ENCODE results near the gene VPS13A.

DNA sequence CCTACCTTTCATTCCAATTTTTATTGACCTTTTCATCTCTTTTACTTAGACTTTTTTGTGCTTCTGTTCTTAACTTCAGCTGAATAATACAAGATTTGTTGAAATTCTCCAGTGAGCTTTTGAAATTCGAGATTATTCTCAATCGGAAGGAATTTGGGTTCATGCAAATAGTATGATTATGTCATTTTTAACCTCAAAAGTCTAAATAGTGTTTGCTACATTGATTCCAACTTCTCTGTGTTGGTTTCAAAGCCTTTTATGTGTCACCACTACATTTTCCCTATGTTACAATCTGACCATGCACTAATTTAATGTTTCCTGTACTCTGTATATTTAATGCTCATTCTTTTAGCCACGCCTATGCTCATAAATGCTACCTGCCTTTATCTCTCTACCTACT is 44.1 kb downstream of the VPS13A start:
- TF ChIP-seq, protein P1, sequence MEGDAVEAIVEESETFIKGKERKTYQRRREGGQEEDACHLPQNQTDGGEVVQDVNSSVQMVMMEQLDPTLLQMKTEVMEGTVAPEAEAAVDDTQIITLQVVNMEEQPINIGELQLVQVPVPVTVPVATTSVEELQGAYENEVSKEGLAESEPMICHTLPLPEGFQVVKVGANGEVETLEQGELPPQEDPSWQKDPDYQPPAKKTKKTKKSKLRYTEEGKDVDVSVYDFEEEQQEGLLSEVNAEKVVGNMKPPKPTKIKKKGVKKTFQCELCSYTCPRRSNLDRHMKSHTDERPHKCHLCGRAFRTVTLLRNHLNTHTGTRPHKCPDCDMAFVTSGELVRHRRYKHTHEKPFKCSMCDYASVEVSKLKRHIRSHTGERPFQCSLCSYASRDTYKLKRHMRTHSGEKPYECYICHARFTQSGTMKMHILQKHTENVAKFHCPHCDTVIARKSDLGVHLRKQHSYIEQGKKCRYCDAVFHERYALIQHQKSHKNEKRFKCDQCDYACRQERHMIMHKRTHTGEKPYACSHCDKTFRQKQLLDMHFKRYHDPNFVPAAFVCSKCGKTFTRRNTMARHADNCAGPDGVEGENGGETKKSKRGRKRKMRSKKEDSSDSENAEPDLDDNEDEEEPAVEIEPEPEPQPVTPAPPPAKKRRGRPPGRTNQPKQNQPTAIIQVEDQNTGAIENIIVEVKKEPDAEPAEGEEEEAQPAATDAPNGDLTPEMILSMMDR (IDR thresholded peaks at IDR 0.05; ENCODE audit: low read depth, low read length, missing input control): no peak
- TF ChIP-seq, protein P2, sequence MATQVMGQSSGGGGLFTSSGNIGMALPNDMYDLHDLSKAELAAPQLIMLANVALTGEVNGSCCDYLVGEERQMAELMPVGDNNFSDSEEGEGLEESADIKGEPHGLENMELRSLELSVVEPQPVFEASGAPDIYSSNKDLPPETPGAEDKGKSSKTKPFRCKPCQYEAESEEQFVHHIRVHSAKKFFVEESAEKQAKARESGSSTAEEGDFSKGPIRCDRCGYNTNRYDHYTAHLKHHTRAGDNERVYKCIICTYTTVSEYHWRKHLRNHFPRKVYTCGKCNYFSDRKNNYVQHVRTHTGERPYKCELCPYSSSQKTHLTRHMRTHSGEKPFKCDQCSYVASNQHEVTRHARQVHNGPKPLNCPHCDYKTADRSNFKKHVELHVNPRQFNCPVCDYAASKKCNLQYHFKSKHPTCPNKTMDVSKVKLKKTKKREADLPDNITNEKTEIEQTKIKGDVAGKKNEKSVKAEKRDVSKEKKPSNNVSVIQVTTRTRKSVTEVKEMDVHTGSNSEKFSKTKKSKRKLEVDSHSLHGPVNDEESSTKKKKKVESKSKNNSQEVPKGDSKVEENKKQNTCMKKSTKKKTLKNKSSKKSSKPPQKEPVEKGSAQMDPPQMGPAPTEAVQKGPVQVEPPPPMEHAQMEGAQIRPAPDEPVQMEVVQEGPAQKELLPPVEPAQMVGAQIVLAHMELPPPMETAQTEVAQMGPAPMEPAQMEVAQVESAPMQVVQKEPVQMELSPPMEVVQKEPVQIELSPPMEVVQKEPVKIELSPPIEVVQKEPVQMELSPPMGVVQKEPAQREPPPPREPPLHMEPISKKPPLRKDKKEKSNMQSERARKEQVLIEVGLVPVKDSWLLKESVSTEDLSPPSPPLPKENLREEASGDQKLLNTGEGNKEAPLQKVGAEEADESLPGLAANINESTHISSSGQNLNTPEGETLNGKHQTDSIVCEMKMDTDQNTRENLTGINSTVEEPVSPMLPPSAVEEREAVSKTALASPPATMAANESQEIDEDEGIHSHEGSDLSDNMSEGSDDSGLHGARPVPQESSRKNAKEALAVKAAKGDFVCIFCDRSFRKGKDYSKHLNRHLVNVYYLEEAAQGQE (IDR thresholded peaks at IDR 0.05): no peak
- TF ChIP-seq YY1 (IDR thresholded peaks at IDR 0.05): no peak
- TF ChIP-seq, protein P3, sequence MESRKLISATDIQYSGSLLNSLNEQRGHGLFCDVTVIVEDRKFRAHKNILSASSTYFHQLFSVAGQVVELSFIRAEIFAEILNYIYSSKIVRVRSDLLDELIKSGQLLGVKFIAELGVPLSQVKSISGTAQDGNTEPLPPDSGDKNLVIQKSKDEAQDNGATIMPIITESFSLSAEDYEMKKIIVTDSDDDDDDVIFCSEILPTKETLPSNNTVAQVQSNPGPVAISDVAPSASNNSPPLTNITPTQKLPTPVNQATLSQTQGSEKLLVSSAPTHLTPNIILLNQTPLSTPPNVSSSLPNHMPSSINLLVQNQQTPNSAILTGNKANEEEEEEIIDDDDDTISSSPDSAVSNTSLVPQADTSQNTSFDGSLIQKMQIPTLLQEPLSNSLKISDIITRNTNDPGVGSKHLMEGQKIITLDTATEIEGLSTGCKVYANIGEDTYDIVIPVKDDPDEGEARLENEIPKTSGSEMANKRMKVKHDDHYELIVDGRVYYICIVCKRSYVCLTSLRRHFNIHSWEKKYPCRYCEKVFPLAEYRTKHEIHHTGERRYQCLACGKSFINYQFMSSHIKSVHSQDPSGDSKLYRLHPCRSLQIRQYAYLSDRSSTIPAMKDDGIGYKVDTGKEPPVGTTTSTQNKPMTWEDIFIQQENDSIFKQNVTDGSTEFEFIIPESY (IDR thresholded peaks at IDR 0.05): no peak
- TF ChIP-seq TAF1 (conservative IDR thresholded peaks at IDR 0.05): no peak
- no peak for TF ChIP-seq FOXA2 (IDR thresholded peaks at IDR 0.05)
- TF ChIP-seq JUND (IDR thresholded peaks at IDR 0.05): no peak
- TF ChIP-seq RAD21 (IDR thresholded peaks at IDR 0.05): no peak
- no peak for TF ChIP-seq HNF4A (conservative IDR thresholded peaks at IDR 0.05)
- no peak for TF ChIP-seq RXRA (IDR thresholded peaks at IDR 0.05)
- no peak for TF ChIP-seq FOXA1 (IDR thresholded peaks at IDR 0.05)

All from liver (tissue), 3 donors.